GM12801 (cell line): ENCODE data around the gene ACSL6.

Experiments used
- TF ChIP-seq, protein P1 (sequence below): IDR thresholded peaks from one replicate; pipeline ENCODE4 v1.5.1; 2011; ENCODE audit warnings: control low read depth; ENCODE audit not compliant: insufficient read length; ENCODE audit errors: extremely low read depth

ACSL6 gene

GRCh38 chr5:131986161-131986912, 25.1 kb downstream of the ACSL6 start:
- TF ChIP-seq, protein P1, sequence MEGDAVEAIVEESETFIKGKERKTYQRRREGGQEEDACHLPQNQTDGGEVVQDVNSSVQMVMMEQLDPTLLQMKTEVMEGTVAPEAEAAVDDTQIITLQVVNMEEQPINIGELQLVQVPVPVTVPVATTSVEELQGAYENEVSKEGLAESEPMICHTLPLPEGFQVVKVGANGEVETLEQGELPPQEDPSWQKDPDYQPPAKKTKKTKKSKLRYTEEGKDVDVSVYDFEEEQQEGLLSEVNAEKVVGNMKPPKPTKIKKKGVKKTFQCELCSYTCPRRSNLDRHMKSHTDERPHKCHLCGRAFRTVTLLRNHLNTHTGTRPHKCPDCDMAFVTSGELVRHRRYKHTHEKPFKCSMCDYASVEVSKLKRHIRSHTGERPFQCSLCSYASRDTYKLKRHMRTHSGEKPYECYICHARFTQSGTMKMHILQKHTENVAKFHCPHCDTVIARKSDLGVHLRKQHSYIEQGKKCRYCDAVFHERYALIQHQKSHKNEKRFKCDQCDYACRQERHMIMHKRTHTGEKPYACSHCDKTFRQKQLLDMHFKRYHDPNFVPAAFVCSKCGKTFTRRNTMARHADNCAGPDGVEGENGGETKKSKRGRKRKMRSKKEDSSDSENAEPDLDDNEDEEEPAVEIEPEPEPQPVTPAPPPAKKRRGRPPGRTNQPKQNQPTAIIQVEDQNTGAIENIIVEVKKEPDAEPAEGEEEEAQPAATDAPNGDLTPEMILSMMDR: no peak

GRCh38 chr5:131984956-131985665, 26.3 kb downstream of the ACSL6 start:
- TF ChIP-seq, protein P1: no peak

- TF ChIP-seq, protein P1: no peak
Observed at GRCh38 chr5:131983244-131983771, 28.1 kb downstream of the ACSL6 start.

DNA sequence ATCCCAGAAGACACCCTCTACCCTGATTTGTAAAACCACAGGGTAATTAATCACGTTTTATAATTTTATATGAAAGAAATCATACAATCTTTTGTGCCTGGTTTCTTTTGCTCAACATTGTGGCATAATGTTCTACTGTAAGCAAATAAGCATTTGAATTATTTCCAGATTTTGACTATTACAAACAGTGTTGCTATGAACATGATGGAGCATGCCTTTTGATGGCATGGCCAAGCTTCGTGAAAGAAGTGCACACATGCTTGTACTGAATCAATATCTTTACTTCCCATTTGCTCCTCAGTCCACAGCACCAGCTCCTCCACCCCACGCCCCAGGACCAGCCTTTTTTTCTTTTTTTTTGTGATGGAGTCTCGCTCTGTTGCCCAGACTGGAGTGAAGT, 29.9 kb downstream of the ACSL6 start:
- TF ChIP-seq, protein P1: no peak

GRCh38 chr5:131980696-131981095, 30.8 kb downstream of the ACSL6 start:
- TF ChIP-seq, protein P1: no peak

DNA sequence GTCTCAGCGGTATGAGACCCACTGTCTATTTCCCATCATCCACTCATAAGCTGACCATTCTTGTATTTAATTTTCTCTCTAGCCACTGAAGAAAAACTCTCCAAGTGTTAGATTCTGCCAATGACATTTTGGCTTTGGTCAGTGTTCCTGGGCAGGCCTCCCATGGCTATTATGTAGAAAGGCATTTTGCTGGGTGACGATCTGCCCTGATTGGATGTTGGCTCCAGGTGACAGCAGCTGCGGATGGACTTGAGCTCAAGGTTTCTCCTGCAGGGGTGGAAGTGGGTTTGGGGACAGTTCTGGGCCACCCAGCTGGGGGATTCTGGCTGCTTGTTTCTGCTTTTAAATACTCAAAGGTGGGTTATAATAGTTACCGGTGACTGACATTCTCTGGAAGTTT, 31.6 kb downstream of the ACSL6 start:
- TF ChIP-seq, protein P1: no peak

- TF ChIP-seq, protein P1: no peak
Observed at GRCh38 chr5:131977212-131977604, 34.2 kb downstream of the ACSL6 start.
